Jurkat, Clone E6-1 (cell line): ENCODE measurements around the gene PPP1R18.

Experiments
- DNase-seq: peaks from one replicate; pipeline ENCODE4 v3.0.0-alpha.2; 2011; ENCODE audit warnings: low read depth, low spot score
- H3K4me3 ChIP-seq: 2 replicates; pipeline ENCODE4 v1.5.1; 2011; ENCODE audit warnings: mild to moderate bottlenecking, low read length, control low read depth, moderate library complexity

Gene PPP1R18

DNA sequence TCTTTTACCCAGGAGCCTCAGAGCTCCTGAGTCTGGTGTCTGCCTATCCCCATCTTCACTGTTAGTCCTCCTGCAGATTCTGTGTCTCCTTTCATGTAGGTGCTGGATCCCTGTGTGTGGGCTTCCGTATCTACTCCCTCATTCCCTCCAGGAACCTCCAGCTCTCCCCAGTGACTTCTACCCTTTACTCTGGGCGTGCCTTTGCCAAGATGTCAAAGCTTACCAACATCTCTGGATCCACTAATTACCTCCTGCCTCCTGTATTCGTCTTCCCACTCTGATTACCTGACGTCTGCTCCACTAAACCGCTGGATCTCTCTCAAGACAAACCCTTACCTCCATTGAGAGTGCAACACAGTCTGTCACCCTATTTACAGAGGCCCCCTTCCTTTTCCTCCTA is 41.7 kb downstream of the PPP1R18 start:
- no peak overlapping the region for H3K4me3 ChIP-seq
- no peak for DNase-seq

DNA sequence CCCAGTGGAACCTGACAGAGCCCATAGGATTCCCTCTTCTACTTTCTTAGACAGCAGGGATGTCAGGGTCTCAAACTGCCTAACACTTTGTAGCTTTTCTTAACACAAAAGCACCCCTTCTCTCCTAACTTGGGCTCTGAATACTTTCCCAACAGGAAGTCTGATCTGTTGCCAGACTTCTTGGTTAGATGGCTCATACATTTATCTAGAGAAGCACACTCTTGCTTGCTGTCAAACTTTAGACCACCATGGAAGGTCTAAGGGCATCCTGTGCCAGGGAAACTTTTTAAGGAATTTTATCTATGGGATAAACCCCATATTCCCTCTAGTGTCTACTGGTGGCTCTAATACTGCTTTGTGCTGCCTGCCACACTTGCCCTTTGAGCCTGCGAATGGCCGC is 42.8 kb downstream of the PPP1R18 start:
- no peak overlapping the region for H3K4me3 ChIP-seq
- no peak for DNase-seq

DNA sequence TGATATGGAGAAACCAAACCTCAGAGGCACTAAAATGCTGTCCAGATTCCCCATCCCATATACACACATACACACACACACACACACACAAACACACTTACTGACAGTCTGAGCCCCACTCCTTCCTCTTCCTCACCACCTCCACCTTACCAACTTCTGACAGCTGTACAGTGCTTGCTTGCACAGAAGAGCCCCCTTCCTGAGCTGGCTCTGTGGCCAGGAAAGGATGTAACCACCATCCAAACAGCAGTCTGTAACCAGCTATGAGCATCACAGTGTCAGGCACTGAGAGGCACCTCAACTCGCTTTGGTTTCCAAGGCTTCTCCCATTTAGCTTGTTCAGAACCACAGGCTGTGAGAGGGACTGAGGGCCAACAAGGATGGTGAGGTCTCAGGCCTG is 45.4 kb downstream of the PPP1R18 start:
- no peak overlapping the region for H3K4me3 ChIP-seq
- peak; percentile 70 for DNase-seq

DNA sequence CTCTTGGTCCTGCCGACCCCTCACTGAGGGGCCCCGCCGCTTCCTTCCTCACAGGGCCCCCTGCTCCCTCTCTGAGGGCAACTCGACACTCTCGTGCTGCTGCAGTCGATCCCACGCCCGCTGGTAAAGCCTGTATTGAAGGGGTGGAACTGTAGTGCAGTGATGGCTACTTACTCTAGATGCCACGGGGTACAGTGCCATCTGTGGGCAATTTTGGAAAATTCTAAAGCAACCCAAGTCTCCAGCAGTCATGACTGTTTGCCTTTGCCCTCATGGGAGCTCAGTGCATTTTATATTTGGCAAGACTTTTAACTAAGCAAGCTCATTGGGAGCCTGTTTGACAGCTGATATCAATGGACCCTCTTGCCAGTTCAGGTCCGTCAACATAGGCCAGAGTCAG is 46.0 kb downstream of the PPP1R18 start:
- H3K4me3 ChIP-seq, result no peak overlapping the region
- no peak for DNase-seq

DNA sequence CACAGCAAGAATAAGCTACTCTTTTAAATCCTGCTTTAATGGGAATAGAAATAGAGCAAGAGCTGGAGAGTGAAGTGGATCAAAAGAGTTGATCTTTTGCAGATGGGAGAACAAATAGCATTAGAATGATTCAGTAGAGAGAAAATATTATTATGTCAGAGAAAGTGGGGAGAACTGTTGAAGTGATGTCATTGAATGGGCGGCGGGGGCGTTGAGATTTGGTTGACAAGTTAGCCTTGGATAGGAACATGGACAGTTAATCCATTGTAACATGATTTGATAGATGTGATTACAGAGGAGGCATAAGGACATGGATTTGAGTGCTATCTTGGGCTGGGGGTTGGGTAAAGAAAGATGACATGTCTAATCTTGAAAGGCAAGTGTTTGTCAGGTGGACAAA is 50.6 kb downstream of the PPP1R18 start:
- H3K4me3 ChIP-seq, result no peak overlapping the region
- no peak for DNase-seq

DNA sequence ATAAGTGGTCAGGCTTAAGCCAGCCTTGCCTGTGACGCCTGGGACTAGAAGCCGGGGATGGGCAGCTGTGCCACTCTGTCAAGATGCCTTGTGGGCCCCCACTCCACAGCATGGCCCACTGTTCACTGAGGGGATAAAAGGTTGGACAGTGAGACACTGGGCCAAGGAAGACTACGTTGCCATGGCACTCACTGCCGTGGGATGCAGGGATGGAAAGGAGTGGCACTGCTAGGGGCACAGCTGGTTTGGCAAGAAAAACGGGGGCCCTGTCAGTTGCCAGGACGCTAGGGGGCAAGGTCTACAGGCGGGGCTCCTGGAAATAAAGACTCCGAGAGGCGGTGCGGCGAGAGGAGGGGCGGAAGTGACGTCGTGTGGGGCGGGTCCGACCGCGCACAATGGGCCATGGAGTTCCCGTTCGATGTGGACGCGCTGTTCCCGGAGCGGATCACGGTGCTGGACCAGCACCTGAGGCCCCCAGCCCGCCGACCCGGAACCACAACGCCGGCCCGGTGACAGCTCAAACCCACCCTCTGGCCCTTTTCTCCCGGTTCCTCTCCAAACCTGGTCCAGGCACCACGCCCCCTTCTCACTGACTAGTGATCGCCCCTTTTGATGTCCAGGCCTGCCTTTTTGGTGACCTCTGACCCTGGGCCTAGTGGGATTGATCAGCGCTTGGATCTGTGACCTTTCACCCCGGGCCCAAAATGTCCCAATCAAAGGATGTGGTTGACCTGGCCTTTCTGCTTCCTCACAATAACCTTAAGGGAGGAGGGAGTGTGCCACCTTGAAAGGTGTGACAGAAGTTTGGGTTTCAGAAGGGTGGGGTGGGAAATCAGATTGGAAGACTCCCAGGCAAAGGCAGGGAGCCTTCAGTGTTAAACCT is 59.7 kb downstream of the PPP1R18 start, which contains the start of gene ATAT1:
Gene ATAT1 (plus strand): TSS at position 391 of the 883 bp plus-strand sequence.
- peak within 1 kb of the TSS; percentile 76 for H3K4me3 ChIP-seq
- peak; percentile 70 for DNase-seq
